GM21529 (cell line): ENCODE results near the gene KANK2.
"Not testable (repeated sequence)": the region's sequence is repeated elsewhere in the genome, so short reads cannot be mapped to it uniquely, and the experiment has no call there.

Source experiments
- ATAC-seq: cut with Tn5 transposase; IDR thresholded peaks from one replicate; pipeline ENCODE4 v1.9.1; 2021; ENCODE audit not compliant: unreplicated experiment

Gene KANK2

GRCh38 chr19:11142528-11143171 lies 54.7 kb downstream of the KANK2 start:
- no peak for ATAC-seq

DNA sequence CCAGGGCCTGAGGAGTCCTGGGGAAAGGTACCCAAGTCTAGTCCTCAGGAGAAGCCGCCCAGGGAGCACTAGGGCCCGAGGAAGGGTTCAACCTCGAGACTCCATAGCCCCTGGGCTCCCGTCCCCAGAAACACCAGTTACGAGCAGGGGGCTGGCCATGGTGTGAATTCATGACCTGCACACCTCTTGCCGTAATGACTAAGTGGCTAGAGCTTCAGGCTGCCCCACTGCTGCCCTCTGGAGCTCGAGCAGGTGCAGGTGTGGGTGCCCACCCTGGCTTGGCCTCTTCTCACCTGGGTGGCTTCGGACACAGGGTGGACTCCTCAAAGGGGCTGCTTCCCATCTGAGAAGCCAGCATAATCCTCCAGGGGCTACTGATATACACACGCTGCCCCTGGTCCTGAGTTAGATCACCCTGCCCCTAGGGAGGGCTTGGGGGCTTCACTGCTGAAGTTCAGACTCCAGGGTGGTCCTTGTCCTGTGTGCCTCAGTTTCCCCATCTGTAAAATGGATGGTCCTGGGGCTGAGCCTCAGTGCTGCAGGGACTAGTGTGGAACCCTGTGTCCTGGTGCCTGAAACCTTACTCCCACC lies 55.3 kb downstream of the KANK2 start:
- no peak for ATAC-seq

DNA sequence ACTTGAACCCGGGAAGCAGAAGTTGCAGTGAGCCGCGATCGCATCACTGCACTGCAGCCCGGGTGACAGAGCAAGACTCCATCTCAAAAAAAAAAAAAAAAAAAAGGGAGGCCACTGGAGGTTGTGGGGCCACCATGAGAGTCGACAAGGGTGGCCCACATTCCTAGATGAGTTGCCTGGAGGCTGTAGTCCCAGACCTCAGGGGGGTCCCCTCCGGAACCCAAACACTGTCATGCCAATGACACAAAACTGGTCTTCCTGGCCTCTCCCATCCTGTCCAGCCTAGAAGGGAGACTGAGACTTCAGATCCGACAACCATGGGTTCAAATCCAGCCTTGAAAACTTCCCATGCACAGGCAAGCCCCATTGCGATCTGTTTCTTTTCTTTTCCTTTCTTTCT lies 56.4 kb downstream of the KANK2 start:
- no peak for ATAC-seq

- not testable (repeated sequence) for ATAC-seq
Measured at GRCh38 chr19:11140023-11140538, 57.3 kb downstream of the KANK2 start.

GRCh38 chr19:11138601-11139300 lies 58.6 kb downstream of the KANK2 start:
- no peak for ATAC-seq

- ATAC-seq, result no peak
Measured at GRCh38 chr19:11137542-11138384, 59.6 kb downstream of the KANK2 start.

DNA sequence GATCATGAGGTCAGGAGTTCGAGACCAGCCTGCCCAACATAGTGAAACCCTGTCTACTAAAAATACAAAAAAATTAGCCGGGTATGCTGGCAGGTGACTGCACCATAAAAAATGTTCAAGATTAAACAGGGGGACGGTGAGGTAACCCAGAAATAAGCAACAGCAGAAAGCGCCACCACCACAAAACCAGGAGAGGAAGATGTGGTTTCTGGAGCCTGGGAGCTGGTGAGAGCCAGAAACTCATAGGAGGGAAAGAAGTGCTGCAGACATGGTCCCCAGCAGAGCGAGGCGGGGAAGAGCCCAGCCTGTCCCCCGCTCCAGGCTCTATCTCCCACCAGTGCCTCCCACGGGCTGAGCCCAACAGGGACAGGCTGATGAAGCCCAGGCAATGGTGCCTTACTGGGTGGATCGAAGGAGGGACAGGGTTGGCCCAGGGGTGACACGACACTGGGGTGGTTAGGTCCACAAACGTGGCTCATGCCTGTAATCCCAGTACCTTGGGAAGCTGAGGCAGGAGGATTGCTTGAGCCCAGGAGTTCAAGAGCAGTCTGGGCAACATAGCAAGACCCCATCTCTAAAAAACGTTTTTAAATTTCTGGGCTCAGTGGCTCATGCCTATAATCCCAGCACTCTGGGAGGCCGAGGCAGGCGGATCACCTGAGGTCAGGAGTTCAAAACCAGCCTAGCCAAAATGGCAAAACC lies 60.8 kb downstream of the KANK2 start:
- ATAC-seq, result no peak

GRCh38 chr19:11131471-11131870 lies 65.9 kb downstream of the KANK2 start:
- no peak for ATAC-seq

DNA sequence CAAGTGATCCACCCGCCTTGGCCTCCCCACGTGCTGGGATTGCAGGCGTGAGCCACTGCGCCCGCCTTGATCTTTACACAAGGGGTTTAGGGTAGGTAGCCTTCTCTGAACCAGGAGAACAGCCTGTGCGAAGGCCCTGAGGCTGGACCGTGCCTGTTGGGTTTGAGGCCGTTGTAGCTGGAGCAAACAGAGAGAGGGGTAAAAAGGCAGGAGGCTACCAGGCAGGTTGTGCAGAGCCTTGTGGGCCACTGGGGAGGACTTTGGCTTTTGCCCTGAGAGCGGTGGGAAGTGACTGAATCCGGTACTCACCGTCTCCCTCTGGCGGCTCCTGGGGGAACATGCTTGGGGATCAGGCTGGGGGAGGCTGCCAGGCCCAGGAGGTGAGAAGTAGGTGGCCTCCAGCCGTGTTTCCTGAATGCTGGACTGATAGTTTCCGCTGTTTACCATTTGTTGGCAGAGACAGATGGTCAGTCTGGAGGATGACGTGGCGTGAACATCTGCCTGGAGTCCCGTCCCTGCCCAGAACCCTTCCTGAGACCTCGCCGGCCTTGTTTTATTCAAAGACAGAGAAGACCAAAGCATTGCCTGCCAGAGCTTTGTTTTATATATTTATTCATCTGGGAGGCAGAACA lies 66.4 kb downstream of the KANK2 start:
- ATAC-seq, result no peak

DNA sequence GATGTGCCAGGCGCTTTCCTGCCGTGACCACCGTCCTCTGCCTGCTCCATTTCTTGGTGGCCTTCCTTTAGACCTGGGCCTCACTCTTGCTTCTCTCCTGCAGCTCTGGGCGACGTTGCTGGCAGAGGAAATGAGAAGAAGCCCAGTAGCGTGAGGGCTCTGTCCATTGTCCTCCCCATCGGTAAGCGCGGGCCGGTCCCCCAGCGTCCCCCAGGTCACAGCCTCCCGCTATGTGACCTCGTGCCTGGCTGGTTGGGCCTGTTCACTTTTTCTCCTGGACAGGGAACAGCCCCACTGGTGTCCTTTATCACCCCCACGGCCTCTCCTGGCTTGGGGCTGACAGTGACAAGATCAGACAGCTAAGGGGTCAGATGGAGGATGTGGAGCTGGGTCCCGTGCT lies 69.4 kb downstream of the KANK2 start:
- no peak for ATAC-seq

DNA sequence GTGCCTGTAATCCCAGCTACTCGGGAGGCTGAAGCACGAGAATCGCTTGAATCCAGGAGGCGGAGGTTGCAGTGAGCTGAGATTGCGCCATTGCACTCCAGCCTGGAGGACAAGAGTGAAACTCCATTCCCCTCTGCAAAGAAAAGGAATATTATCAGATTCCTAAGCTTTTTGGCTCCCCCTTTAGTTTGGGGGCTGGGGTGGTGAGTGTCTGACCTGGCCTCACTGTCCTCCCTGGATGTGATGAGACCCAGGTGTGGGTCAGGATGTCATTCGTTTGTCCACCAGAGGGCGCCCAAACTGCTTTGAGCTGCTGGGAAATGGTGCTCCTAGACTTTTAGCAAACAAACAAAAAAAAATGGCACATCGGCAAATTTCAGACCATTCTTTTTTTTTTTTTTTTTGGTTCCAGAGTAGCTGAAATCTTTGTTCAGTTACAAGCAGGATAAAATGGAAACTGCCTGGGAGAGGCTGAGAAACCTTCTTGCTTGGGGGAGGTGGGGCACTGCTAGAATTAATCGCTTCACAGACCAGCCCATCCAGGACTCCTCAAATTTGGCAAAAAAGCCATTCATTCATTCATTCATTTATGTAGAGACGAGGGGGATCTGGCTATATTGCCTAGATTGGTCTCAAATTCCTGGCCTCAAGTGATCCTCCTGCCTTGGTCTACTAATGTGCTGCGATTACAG lies 71.2 kb downstream of the KANK2 start:
- ATAC-seq, result no peak

DNA sequence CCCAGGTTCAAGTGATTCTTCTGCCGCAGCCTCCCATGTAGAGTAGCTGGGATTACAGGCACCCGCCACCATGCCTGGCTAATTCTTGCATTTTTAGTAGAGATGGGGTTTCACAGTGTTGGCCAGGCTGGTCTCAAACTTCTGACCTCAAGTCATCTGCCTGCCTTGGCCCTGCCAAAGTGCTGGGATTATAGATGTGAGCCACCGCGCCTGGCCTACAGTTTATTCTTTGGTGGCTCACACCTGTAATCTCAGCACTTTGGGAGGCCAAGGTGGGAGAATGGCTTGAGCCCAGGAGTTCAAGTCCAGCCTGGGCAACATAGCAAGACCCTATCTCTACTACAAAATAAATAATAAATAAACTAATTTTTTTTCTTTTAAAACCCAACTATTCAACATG lies 73.2 kb downstream of the KANK2 start:
- ATAC-seq, result not testable (repeated sequence)

DNA sequence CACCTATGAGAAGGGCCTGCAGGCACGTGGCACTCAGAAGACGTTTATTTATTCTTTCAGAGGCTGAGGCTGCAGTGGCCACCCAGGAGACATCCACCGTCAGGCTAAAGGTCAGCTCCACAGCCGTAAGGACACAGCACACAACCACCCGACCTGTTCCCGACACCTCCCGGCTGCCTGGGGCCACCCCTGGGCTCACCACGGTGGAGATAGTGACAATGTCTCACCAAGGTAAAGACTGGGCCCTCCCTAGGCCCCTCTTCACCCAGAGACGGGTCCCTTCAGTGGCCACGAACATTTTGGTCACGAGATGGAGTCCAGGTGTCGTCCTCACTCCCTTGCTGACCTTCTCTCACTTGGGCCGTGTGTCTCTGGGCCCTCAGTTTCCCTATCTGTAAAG lies 74.2 kb downstream of the KANK2 start:
- ATAC-seq, result no peak

GRCh38 chr19:11121963-11122362 lies 75.4 kb downstream of the KANK2 start:
- not testable (repeated sequence) for ATAC-seq

- ATAC-seq, result no peak
Measured at GRCh38 chr19:11116507-11116906, 80.8 kb downstream of the KANK2 start.

- ATAC-seq, result no peak
Measured at GRCh38 chr19:11115895-11116446, 81.4 kb downstream of the KANK2 start.

- no peak for ATAC-seq
Measured at GRCh38 chr19:11115042-11115441, 82.3 kb downstream of the KANK2 start.
